Caco-2 (cell line): Measurements from ENCODE around the gene PPP1R27. TPM values are rescaled to one million over a fixed set of nuclear protein-coding genes. Genes with fewer than 3 reads are reported as not detected.

Source experiments
- BruUV-seq: library from RNA; stranded (reverse); fragments of 400-500 nt; replicated peaks from 2 replicates; lab custom pipeline; 2021; lab: Mats Ljungman, UMichigan
- CTCF ChIA-PET: fragments of 300-600 bp; sonication (Branson Sonifier 250); formaldehyde crosslinking; loops from one replicate; lab custom pipeline; 2022; ENCODE audit warnings: antibody characterized with exemption; lab: Charles Lee
- POLR2A ChIA-PET: fragments of 300-600 bp; sonication (Branson Sonifier 250); formaldehyde crosslinking; loops from one replicate; lab custom pipeline; 2022; ENCODE audit warnings: antibody characterized with exemption; lab: Charles Lee
- DNase-seq, 2 experiments: peaks; one replicate each; pipeline versions ENCODE4 v3.0.0 to v3.0.0-alpha.2; 2020 to 2022
- H3K27me3 ChIP-seq: replicated peaks from 2 replicates; pipeline ENCODE4 v1.6.0; 2011; ENCODE audit warnings: low read length; ENCODE audit not compliant: control insufficient read depth, insufficient read depth
- H3K36me3 ChIP-seq: 2 replicates; pipeline ENCODE4 v1.5.1; 2011; ENCODE audit warnings: low read length; ENCODE audit not compliant: control insufficient read depth, insufficient read depth
- H3K4me1 ChIP-seq: fragments of 250-450 bp; sonication (Bioruptor Pico); 2 replicates; pipeline ENCODE4 v1.5.1; 2020; ENCODE audit warnings: mild to moderate bottlenecking
- H3K4me3 ChIP-seq: 2 replicates; pipeline ENCODE4 v1.5.1; 2011; ENCODE audit warnings: low read depth, mild to moderate bottlenecking, control low read depth, low read length
- H3K9me3 ChIP-seq: fragments of 250-450 bp; sonication (Bioruptor Pico); 2 replicates; pipeline ENCODE4 v1.5.1; 2020; ENCODE audit warnings: mild to moderate bottlenecking, moderate library complexity
- H3K27ac Mint-ChIP-seq: one replicate; pipeline ENCODE4 v1.8.0; 2022; ENCODE audit warnings: mixed read lengths; ENCODE audit not compliant: unreplicated experiment
- H3K27me3 Mint-ChIP-seq: one replicate; pipeline ENCODE4 v1.8.0; 2022; ENCODE audit warnings: mixed read lengths; ENCODE audit not compliant: insufficient read depth, unreplicated experiment
- H3K36me3 Mint-ChIP-seq: one replicate; pipeline ENCODE4 v1.8.0; 2022; ENCODE audit warnings: mild to moderate bottlenecking, mixed read lengths; ENCODE audit not compliant: insufficient read depth, unreplicated experiment
- H3K4me1 Mint-ChIP-seq: one replicate; pipeline ENCODE4 v1.8.0; 2022; ENCODE audit warnings: low read depth, mixed read lengths; ENCODE audit not compliant: unreplicated experiment
- H3K4me3 Mint-ChIP-seq: one replicate; pipeline ENCODE4 v1.8.0; 2022; ENCODE audit warnings: mild to moderate bottlenecking, moderate library complexity, mixed read lengths; ENCODE audit not compliant: unreplicated experiment
- H3K9me3 Mint-ChIP-seq: one replicate; pipeline ENCODE4 v1.8.0; 2022; ENCODE audit warnings: mixed read lengths; ENCODE audit not compliant: unreplicated experiment
- intact Hi-C: fragments of 100-400 bp; cut with micrococcal nuclease; formaldehyde crosslinking; loops from one replicate; pipeline ENCODE4 v1.10.0; 2022; ENCODE audit not compliant: unreplicated experiment
- total RNA-seq: library from RNA; stranded (reverse); gene quantifications from 2 replicates; pipeline ENCODE4 v1.2.3, GENCODE V29; 2022
- TF ChIP-seq, protein P1 (sequence below), 2 experiments: fragments of 200-600 bp in 1 of 2; IDR thresholded peaks; 1 replicate in 1 of 2; 2 replicates in 1 of 2; pipeline versions ENCODE4 v1.5.1 to v1.8.0; 2011 to 2022; ENCODE audit warnings: antibody characterized with exemption in 1 of 2, control low read depth in 1 of 2, inconsistent platforms in 1 of 2, low read depth in 1 of 2, low read length in 1 of 2, mild to moderate bottlenecking in 1 of 2, moderate library complexity in 1 of 2; ENCODE audit not compliant: insufficient read depth in 1 of 2, severe bottlenecking in 1 of 2, unreplicated experiment in 1 of 2

The PPP1R27 gene
- total RNA-seq, 1 experiment from 2014 or later = 0.93 TPM

DNA sequence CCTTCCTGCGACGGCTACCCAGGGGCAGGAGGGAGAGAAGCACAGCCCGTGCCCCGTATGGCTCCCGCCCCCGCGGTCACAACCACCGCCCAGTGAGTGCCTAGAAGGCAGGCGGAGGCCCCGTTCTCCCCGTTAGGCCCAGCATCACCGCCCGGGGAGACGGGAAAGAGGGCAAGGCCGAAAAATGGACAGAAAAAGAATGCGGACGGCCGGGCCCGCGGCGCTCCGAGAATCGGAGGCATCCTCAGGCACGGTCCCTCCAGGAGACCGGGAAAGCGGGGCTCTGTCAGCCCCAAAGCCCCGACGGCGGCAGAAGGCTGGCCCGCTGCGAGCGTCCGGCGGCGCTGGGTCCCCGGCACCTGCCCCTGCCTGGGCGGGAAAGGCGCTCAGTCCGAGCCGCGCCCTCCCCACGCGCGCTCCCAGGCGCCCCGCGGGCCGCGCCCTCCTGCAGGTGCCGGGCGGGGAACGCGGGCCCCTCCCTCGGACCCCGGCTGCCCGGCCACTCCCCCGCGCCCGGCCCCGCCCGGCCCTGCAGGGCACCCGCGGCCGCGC lies 2.2 kb downstream of the PPP1R27 start:
- Histone ChIP-seq H3K4me1 (peaks cover 24% of the 10 kb centered on the region), H3K36me3 (no peaks in the 10 kb centered on the region; the same call in 1 of the 2 replicates), H3K27me3 (no peaks in the 10 kb centered on the region), H3K4me3 (peak overlapping the region; percentile 85), H3K9me3 (no peaks in the 10 kb centered on the region)
- CTCF ChIA-PET = interaction anchor here (1.1 to 1.5 kb wide), 2 partner anchors 10 to 127 kb away, joined by 3 to 5 read pairs; no protein-coding TSS in a partner anchor
- H3K27me3 Mint-ChIP-seq = no peaks in the 10 kb centered on the region
- H3K4me1 Mint-ChIP-seq = peaks cover 22% of the 10 kb centered on the region
- intact Hi-C loops = loop anchor here (1.0 kb wide), 1 partner anchor 28 kb away; the partner anchor contains the start of gene P4HB
- BruUV-seq = no TSS peak
- DNase-seq = no peak
- POLR2A ChIA-PET = interaction anchor here (0.5 to 1.9 kb wide), 9 partner anchors 26 to 198 kb away, joined by 3 to 12 read pairs (median 5); partner anchors contain the start of genes ARL16, HGS, MRPL12 and P4HB
- peaks cover 21% of the 10 kb centered on the region for H3K36me3 Mint-ChIP-seq
- TF ChIP-seq, protein P1, sequence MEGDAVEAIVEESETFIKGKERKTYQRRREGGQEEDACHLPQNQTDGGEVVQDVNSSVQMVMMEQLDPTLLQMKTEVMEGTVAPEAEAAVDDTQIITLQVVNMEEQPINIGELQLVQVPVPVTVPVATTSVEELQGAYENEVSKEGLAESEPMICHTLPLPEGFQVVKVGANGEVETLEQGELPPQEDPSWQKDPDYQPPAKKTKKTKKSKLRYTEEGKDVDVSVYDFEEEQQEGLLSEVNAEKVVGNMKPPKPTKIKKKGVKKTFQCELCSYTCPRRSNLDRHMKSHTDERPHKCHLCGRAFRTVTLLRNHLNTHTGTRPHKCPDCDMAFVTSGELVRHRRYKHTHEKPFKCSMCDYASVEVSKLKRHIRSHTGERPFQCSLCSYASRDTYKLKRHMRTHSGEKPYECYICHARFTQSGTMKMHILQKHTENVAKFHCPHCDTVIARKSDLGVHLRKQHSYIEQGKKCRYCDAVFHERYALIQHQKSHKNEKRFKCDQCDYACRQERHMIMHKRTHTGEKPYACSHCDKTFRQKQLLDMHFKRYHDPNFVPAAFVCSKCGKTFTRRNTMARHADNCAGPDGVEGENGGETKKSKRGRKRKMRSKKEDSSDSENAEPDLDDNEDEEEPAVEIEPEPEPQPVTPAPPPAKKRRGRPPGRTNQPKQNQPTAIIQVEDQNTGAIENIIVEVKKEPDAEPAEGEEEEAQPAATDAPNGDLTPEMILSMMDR (IDR thresholded peaks at IDR 0.05; ENCODE audit: insufficient read depth in 1 of 2, low read depth in 1 of 2, low read length in 1 of 2, severe bottlenecking in 1 of 2, unreplicated experiment in 1 of 2) = no peak
- H3K27ac Mint-ChIP-seq = peak overlapping the region; percentile 82
- H3K4me3 Mint-ChIP-seq = peak overlapping the region; percentile 90
- no peaks in the 10 kb centered on the region for H3K9me3 Mint-ChIP-seq

DNA sequence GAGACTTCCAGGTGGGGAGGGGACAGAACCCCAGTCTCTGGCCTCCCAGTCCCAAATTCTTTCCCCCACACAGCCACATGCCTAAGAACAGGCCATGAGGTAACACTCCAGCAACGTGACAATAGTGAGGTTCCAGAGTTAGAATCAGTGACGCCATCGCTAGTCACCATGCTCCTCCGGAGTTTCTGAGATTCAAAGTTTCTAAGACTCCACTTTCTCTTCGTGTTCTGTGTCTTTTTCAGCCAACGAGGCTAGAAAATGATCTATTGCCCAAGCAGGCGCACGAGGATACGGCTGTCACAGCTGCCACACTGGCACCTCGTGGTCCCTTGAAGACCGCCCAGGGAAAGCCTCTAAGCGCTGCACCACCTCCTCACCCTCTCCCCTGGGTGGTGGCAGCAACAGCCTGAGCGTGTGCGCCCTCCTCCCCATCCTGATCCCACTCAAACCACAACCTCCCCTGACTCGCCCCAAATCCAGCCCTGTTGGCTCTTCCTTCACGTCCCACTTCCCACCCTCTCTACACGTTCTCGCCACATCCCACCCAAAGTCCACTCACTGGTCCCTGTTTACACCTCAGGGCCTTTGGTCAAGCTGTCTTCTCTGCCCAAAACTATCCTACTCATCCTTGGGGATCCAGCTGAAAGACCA lies 2.8 kb downstream of the PPP1R27 start:
- no peaks in the 10 kb centered on the region for H3K27me3 Mint-ChIP-seq
- no peaks in the 10 kb centered on the region for H3K9me3 Mint-ChIP-seq
- DNase-seq = no peak
- H3K4me1 Mint-ChIP-seq = peaks cover 22% of the 10 kb centered on the region
- ChIA-PET CTCF (no interaction called here), POLR2A (interaction anchor here (1.2 kb wide), 1 partner anchor 26 kb away, joined by 8 read pairs; no protein-coding TSS in a partner anchor)
- peak overlapping the region; percentile 82 for H3K27ac Mint-ChIP-seq
- Histone ChIP-seq H3K4me3 (peak overlapping the region; percentile 85), H3K4me1 (peaks cover 24% of the 10 kb centered on the region), H3K27me3 (no peaks in the 10 kb centered on the region), H3K9me3 (no peaks in the 10 kb centered on the region), H3K36me3 (no peaks in the 10 kb centered on the region; the same call in 1 of the 2 replicates)
- H3K36me3 Mint-ChIP-seq = peaks cover 21% of the 10 kb centered on the region
- intact Hi-C loops = no loop called here
- peak overlapping the region; percentile 90 for H3K4me3 Mint-ChIP-seq
- TSS peak; percentile 58 for BruUV-seq
- TF ChIP-seq, protein P1 (IDR thresholded peaks at IDR 0.05; ENCODE audit: insufficient read depth in 1 of 2, low read depth in 1 of 2, low read length in 1 of 2, severe bottlenecking in 1 of 2, unreplicated experiment in 1 of 2) = no peak

DNA sequence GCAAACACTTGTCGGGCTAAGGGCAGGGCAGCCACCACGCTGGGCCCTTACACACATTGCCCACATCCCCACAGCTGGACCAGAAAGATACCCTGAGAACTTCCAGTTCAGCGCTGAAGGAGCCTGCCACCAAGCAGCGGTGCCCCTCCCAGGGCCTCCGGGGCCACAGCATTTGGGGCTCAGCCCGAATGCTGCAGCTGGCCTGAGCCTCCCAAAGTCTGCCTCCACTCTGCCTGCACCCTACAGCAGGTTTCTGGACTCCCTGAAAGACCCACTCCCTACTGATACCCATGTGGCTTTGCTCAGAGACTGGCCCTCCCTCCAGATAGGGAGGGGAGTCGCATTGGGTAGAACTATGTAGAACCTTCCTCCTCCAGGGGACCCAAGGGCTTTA lies 3.3 kb downstream of the PPP1R27 start:
- no peak overlapping the region; the same call in 1 of the 2 replicates for H3K4me3 ChIP-seq
- H3K27me3 Mint-ChIP-seq = no peaks in the 10 kb centered on the region
- intact Hi-C loops = no loop called here
- H3K4me1 Mint-ChIP-seq = peaks cover 22% of the 10 kb centered on the region
- TF ChIP-seq, protein P1 (IDR thresholded peaks at IDR 0.05; ENCODE audit: insufficient read depth in 1 of 2, low read depth in 1 of 2, low read length in 1 of 2, severe bottlenecking in 1 of 2, unreplicated experiment in 1 of 2) = no peak
- peaks cover 21% of the 10 kb centered on the region for H3K36me3 Mint-ChIP-seq
- DNase-seq = no peak
- H3K27ac Mint-ChIP-seq = peak overlapping the region; percentile 82
- ChIA-PET CTCF (no interaction called here), POLR2A (no interaction called here)
- peaks cover 24% of the 10 kb centered on the region for H3K4me1 ChIP-seq
- no peaks in the 10 kb centered on the region for H3K9me3 Mint-ChIP-seq
- peak overlapping the region; percentile 90 for H3K4me3 Mint-ChIP-seq
- BruUV-seq = no TSS peak
- no peaks in the 10 kb centered on the region for H3K9me3 ChIP-seq
- no peaks in the 10 kb centered on the region; the same call in 1 of the 2 replicates for H3K36me3 ChIP-seq
- H3K27me3 ChIP-seq = no peaks in the 10 kb centered on the region
